SK-N-SH (cell line): ENCODE results near the gene BEND3.

Experiments used
- CHD2 ChIP-seq: fragments of 150-350 bp; IDR thresholded peaks from 2 replicates; pipeline ENCODE4 v1.6.1; 2018; ENCODE audit warnings: low read length; ENCODE audit not compliant: partially characterized antibody
- CTCF ChIP-seq: fragments of 200-600 bp; sonication (generic); IDR thresholded peaks from 2 replicates; pipeline ENCODE4 v1.6.1; 2017; ENCODE audit warnings: antibody characterized with exemption, mild to moderate bottlenecking, moderate library complexity
- ELF1 ChIP-seq: IDR thresholded peaks from 2 replicates; pipeline ENCODE4 v1.4.0; 2012
- FOXJ3 ChIP-seq: sonication (generic); formaldehyde crosslinking; IDR thresholded peaks from 2 replicates; pipeline ENCODE4 v1.5.1; 2020; ENCODE audit warnings: mild to moderate bottlenecking, missing genetic modification reagents
- IRF3 ChIP-seq: fragments of 150-350 bp; IDR thresholded peaks from 2 replicates; pipeline ENCODE4 v1.6.1; 2016; ENCODE audit warnings: mild to moderate bottlenecking, low read depth, low read length
- JUND ChIP-seq: IDR thresholded peaks from 2 replicates; pipeline ENCODE4 v1.4.0; 2012
- MAX ChIP-seq: IDR thresholded peaks from 2 replicates; pipeline ENCODE4 v1.4.0; 2012; ENCODE audit warnings: low read depth
- NFIC ChIP-seq: IDR thresholded peaks from 2 replicates; pipeline ENCODE4 v1.4.0; 2012; ENCODE audit warnings: borderline replicate concordance
- NRF1 ChIP-seq: IDR thresholded peaks from 2 replicates; pipeline ENCODE4 v1.6.1; 2012; ENCODE audit warnings: low read depth, mild to moderate bottlenecking, low read length
- POLR2AphosphoS5 ChIP-seq: IDR thresholded peaks from 2 replicates; pipeline ENCODE4 v1.6.1; 2012; ENCODE audit warnings: low read depth, low read length
- RCOR1 ChIP-seq: fragments of 150-350 bp; IDR thresholded peaks from 2 replicates; pipeline ENCODE4 v1.6.1; 2017; ENCODE audit warnings: antibody characterized with exemption, low read length
- SIN3A ChIP-seq: IDR thresholded peaks from 2 replicates; pipeline ENCODE4 v1.6.1; 2012; ENCODE audit warnings: low read depth, mild to moderate bottlenecking, low read length, moderate library complexity, borderline replicate concordance
- USF2 ChIP-seq: fragments of 150-350 bp; IDR thresholded peaks from 2 replicates; pipeline ENCODE4 v1.6.1; 2017; ENCODE audit warnings: antibody characterized with exemption, low read length, low read depth, borderline replicate concordance
- YY1 ChIP-seq: IDR thresholded peaks from 2 replicates; pipeline ENCODE4 v1.4.0; 2012; ENCODE audit warnings: low read depth, mild to moderate bottlenecking

- TF ChIP-seq YY1 (no peak), CTCF (no peak), CHD2 (no peak), RCOR1 (no peak), SIN3A (no peak), MAX (no peak), NRF1 (no peak), USF2 (no peak), ELF1 (no peak), FOXJ3 (no peak), NFIC (no peak), JUND (no peak), POLR2AphosphoS5 (no peak), IRF3 (no peak)
Observed at GRCh38 chr6:107103082-107103481, 12.2 kb downstream of the BEND3 start.
